ENCODE measurements around the gene TMPRSS15. TPM values are rescaled to one million over a fixed set of nuclear protein-coding genes. Genes with fewer than 3 reads are reported as not detected.

Gene TMPRSS15
- total RNA-seq, 1 donor from 2014 or later = not detected

DNA sequence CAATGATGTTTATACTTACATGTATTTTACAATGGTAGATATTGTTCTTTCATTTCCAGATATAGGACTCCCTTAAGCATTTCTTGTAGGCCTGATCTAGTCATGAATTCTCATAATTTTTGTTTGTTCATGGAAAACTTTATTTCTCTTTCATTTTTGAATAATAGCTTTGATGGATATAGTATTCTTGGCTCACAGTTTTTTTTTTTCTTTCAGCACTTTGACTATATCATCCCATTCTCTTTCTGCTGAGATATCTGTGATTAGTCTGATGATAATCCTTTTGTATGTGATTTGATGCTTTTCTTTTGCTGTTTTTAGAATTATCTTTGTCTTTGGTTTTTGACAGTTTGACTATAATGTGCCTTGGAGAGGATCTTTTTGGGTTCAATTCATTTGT lies 183.1 kb downstream of the TMPRSS15 start:
- H3K27ac ChIP-seq = no peak overlapping the region
- ATAC-seq (no peak), DNase-seq (no peak)
- H3K4me3 ChIP-seq = no peak overlapping the region
- no peaks in the 10 kb centered on the region for H3K4me1 ChIP-seq
- H3K36me3 ChIP-seq = no peaks in the 10 kb centered on the region
- intact Hi-C loops (cut with DNase I) = no loop called here
- H3K27me3 ChIP-seq = no peaks in the 10 kb centered on the region
- no peak for TF ChIP-seq CTCF (IDR thresholded peaks at IDR 0.05)
- no peaks in the 10 kb centered on the region for H3K9me3 ChIP-seq

Other genes with a start within 250 kb of the TMPRSS15 start
- 0.26 TPM for gene CHODL, start 159.0 kb downstream of the TMPRSS15 start, total RNA-seq